HG03108 (cell line): ENCODE results near the gene CCDC97.

Experiments
- ATAC-seq: cut with Tn5 transposase; IDR thresholded peaks from one replicate; pipeline ENCODE4 v1.9.1; 2021; ENCODE audit warnings: moderate library complexity; ENCODE audit not compliant: unreplicated experiment

Gene CCDC97

DNA sequence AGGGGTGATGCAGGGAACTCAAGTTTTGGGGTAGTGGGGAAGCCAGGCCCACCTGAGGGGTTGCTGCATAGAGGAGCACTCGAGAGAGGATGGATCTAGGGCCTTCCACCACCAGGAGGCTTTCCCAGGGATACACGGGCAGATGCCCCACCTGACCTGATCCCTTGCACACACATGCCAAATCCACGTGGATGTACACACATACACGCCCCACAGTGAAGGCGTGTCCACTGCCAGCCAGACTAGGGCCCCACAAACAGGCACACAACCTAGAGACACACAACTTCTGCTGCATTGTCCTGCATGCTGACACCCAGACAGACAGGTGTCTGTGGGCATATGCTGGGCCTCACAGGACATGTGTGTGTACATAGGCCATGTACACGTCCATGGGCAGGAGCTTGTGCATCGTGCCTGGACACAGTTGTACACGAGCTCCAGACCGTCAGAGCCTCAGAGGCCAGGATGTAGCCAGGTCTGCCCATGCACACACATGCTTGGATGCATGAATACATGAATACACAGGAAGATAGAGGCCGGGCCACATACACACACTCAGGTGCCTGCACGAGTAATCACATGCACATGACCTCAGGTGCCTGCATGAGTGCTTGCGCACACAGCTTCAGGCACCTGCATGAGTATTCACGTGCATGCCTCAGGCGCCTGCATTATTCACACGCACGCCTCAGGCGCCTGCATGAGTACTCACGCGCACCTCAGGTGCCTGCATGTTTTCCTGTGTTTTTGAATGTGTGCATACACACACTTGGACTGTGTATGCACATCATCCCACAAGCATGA lies 8.9 kb downstream of the CCDC97 start:
- no peak for ATAC-seq

GRCh38 chr19:41319500-41320184 lies 9.7 kb downstream of the CCDC97 start:
- ATAC-seq = no peak

DNA sequence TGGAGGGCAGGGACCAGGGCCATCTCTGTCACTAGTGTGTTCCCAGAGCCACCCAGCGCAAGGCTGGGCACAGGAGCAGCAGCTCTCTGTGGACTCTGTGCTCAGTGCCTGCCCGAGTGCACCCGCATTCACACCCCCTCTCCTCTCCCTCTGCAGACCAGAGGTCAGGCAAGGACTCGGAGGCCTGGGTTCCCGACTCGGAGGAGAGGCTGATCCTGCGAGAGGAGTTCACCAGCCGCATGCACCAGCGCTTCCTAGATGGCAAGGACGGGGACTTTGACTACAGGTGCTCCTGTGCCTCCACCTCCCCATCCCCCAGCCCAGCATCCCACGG lies 10.2 kb downstream of the CCDC97 start:
- no peak for ATAC-seq

- no peak for ATAC-seq
Observed at GRCh38 chr19:41320568-41320967, 10.6 kb downstream of the CCDC97 start.

DNA sequence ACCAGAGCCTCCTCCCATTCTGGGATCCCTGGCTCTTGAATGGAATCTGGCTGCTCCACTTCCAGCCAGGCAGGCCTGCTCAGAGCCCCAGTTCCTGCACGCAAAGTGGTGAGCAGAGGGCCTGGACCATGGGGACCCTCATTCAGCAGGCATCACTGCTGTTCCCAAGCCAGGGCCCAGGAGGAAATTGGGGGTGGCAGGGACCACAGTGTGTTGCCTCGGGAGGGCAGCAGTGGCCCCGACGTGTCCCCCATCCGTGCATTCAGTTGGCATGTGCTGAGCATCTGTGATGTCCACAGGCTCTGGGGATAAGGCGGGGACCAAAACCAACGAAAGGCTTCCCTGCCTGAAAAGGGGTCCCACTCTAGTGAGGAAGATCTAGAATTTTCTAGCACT lies 11.2 kb downstream of the CCDC97 start:
- ATAC-seq = no peak

GRCh38 chr19:41321600-41322270 lies 11.8 kb downstream of the CCDC97 start:
- no peak for ATAC-seq

DNA sequence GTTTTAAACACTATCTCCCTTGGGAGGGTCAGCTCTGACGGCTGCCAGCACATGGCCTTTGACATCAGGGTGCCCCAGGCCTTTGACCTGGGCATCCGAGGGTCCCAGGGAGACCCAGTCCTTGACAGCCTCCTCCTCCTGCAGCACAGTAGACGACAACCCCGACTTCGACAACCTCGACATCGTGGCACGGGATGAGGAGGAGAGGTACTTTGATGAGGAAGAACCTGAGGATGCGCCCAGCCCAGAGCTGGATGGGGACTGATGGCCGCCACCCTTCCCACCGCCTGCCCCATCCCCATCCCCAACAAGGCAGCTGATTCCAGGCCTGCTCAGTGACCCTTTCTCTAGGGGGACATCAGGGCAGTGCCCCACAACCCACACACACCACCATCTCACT lies 12.5 kb downstream of the CCDC97 start:
- no peak for ATAC-seq

- no peak for ATAC-seq
Observed at GRCh38 chr19:41323023-41323422, 13.1 kb downstream of the CCDC97 start.

GRCh38 chr19:41323430-41324125 lies 13.6 kb downstream of the CCDC97 start:
- ATAC-seq = no peak

- ATAC-seq = no peak
Observed at GRCh38 chr19:41324231-41324702, 14.3 kb downstream of the CCDC97 start.

DNA sequence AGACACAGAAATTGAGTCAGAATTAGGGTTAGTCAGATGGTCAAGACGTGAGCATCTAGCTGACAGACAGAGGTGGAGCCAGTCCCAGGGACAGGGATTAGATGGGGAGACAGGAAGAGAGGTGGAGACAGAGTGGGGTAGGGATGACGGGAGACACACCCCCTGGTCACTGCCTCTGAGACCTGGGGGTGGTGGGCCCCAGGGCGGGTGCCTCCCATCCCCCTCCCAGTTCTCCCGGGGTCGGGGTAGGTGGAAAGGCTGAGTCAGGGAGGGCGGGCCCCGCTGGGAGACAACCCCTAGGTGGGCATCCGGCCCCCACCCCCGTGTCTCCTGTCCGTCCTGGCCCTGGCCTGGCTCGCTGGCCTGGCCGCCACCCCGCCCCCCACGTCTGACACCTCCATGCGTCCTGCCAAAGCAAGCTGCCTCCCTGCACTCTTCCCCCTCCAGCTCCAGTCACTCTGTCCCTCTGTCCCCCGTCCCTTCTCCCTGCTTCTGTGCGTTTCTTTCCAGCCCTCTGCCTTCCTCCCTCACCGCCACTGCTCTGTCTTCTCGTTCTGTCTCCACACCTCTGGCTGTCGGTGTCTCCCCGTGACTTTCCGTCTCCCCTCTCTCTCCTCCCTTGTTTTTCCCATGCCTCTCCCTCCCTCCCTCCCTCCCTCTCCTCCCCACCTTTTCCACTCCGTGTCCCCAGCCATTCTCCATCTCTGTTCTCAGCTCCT lies 15.1 kb downstream of the CCDC97 start:
- no peak for ATAC-seq

GRCh38 chr19:41325640-41325946 lies 15.6 kb downstream of the CCDC97 start:
- no peak for ATAC-seq

DNA sequence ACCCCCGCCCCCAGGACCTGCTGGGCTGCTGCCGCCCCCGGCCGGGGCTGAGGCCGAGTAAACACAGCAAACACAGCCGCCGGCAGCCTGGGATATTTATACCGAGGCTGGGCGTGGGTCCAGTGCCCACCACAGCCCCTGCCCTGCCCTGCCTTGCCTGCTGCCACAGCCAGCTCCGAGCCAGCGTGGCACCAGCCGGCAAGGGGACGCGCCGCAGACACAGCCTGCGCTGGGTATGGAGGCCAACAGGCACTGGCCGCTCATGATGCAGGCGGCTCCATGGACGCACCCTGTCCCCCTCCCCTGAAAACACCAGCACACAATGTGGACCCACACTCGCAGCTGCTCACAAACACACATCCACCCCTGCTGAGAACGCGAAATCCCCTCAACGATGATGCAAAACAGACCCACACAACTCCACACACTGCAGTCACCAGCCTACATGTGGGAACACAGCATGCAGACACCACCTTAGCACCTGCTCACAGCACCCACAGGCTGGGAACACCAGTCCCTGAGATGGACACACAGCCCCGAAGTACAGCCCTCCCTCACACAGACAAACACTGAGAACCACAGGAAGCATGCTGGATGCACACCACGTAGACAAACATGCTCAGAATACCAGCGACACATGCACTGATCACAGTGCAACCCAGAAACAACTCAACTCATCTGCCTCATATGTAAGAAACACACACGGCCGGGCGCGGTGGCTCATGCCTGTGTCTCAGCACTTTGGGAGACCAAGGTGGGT lies 16.2 kb downstream of the CCDC97 start:
- ATAC-seq = no peak

DNA sequence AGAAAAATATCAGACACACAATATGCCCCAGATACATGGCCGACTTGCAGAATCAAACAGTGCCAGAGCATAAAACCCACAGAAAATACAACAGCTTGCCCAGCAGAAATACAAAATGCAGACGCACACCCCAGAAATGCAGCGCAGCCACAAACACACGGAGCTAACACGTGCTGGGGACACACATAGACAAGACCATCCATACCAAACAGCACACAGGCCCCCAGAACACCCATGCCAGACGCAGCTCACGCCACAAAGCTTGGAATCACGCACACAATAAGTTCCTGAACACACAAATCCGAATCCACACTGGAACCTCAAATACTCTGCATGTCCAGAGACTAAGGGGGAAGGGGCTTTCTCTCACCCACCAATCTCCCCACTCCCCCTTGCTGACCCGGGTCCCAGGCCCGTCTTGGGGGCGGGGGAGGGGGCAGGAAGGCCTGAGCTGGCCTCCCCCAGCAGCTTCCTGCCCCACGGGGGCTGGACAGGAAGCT lies 17.2 kb downstream of the CCDC97 start:
- ATAC-seq = no peak

GRCh38 chr19:41327576-41328156 lies 17.7 kb downstream of the CCDC97 start:
- ATAC-seq = peak; percentile 49

DNA sequence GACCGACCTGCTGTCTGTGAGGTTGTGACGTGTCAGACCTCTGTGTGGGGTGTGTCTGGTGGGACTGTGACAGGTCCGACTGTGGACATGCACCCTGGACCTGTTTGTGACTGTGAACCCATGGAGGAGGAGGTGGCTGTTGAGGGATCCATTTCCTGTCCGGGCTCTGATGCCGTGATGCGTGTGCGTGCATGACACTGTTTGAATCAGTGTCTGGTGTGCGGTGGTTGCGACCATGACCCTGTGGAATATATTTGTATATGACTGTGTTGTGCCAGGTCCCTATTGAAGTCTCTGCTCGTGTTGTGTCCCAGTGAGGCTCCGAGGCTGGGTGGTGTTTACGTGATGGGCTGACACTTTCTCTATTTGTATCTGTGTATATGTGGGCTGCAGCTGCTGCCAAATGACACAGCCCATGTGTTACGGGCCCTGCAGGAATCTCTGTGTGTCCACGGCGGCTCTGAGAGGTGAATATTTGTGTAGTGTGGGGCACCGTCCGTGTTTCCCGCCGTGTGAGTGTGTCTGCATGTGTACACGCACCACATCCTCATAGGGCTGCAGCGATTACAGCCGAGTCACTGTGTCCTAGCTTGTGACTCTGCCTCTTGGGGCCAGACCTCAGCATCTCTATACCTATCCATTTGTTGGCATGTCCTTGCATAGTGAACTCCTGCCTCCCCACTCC lies 18.3 kb downstream of the CCDC97 start:
- peak; percentile 6 for ATAC-seq

DNA sequence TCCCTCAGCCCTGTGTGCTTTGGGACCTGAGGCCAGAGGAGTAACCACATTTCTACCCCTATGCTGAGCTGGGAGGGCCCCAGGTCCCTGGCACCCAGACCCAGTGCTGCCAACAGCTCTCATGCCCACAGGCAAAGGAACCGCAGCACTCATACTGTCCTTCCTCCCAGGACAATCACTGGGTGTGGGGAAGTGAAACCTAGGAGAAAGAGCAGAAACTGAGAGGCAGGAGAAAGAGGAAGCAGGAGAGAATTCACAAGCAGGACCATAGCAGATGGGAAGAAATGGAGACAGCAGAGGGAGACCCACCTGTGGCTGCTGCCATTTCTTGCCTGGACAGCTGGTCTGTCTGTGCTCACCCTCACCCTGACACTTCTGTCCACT lies 18.9 kb downstream of the CCDC97 start:
- ATAC-seq = no peak

DNA sequence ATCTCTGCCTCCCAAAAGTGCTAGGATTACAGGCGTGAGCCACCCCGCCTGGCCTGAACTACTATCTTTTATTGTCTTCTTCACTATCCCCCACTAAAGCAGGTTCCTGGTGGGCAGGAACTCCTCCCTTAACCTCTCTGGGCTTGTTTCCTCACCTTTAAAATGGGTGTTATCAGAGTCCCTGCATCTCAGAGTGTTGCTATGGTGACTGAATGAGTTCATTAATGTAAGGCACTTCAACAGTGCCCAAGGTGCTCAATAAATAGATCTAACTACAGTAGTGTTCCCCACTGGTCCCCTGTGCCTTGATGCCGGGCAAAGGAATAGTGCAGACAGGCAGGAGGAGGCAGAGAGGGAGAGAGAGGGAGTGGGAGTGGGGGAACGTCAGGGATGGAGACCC lies 20.5 kb downstream of the CCDC97 start:
- no peak for ATAC-seq
